T-helper 1 cell (primary cell): ENCODE data around the gene MEGF11.

ENCODE experiments used
- DNase-seq, 5 donors: peaks; one replicate each; pipeline ENCODE4 v3.0.0-alpha.2; 2012 to 2020

MEGF11 gene

GRCh38 chr15:66080717-66081398 is 172.7 kb downstream of the MEGF11 start:
- DNase-seq: no peak

- DNase-seq: no peak
These were observed 174.6 kb downstream of the MEGF11 start for GRCh38 chr15:66078929-66079275.

GRCh38 chr15:66078196-66078928 is 175.2 kb downstream of the MEGF11 start:
- no peak for DNase-seq

- no peak for DNase-seq
These were observed 176.3 kb downstream of the MEGF11 start for GRCh38 chr15:66077320-66077663.

- no peak for DNase-seq
These were observed 176.8 kb downstream of the MEGF11 start for GRCh38 chr15:66076591-66077319.

- no peak for DNase-seq
These were observed 177.6 kb downstream of the MEGF11 start for GRCh38 chr15:66075947-66076346.

GRCh38 chr15:66072616-66073361 is 180.8 kb downstream of the MEGF11 start:
- DNase-seq: no peak

- no peak for DNase-seq
These were observed 181.6 kb downstream of the MEGF11 start for GRCh38 chr15:66071921-66072295.

- no peak for DNase-seq
These were observed 182.2 kb downstream of the MEGF11 start for GRCh38 chr15:66071160-66071920.

GRCh38 chr15:66070220-66070934 is 183.2 kb downstream of the MEGF11 start:
- DNase-seq: no peak

- DNase-seq: no peak
These were observed 183.8 kb downstream of the MEGF11 start for GRCh38 chr15:66069751-66070150.

GRCh38 chr15:66068801-66069200 is 184.7 kb downstream of the MEGF11 start:
- no peak for DNase-seq

GRCh38 chr15:66067687-66068086 is 185.9 kb downstream of the MEGF11 start:
- no peak for DNase-seq

- DNase-seq: no peak
These were observed 187.1 kb downstream of the MEGF11 start for GRCh38 chr15:66066481-66066880.

- no peak for DNase-seq
These were observed 187.5 kb downstream of the MEGF11 start for GRCh38 chr15:66066005-66066404.

GRCh38 chr15:66065325-66065724 is 188.2 kb downstream of the MEGF11 start:
- DNase-seq: no peak

- no peak for DNase-seq
These were observed 190.4 kb downstream of the MEGF11 start for GRCh38 chr15:66063147-66063546.

- no peak for DNase-seq
These were observed 196.5 kb downstream of the MEGF11 start for GRCh38 chr15:66057089-66057488.

- no peak for DNase-seq
These were observed 199.6 kb downstream of the MEGF11 start for GRCh38 chr15:66053991-66054390.

GRCh38 chr15:66051833-66052232 is 201.7 kb downstream of the MEGF11 start:
- no peak for DNase-seq

GRCh38 chr15:66050264-66050663 is 203.3 kb downstream of the MEGF11 start:
- no peak for DNase-seq

- no peak for DNase-seq
These were observed 204.2 kb downstream of the MEGF11 start for GRCh38 chr15:66049353-66049752.
